HG03457 (cell line): ENCODE data around the gene RAD51B.
"Not testable (repeated sequence)": the region's sequence is repeated elsewhere in the genome, so short reads cannot be mapped to it uniquely, and the experiment has no call there.

Experiments used
- ATAC-seq: cut with Tn5 transposase; IDR thresholded peaks from one replicate; pipeline ENCODE4 v1.9.1; 2021; ENCODE audit warnings: moderate number of reproducible peaks; ENCODE audit not compliant: unreplicated experiment

The RAD51B gene

GRCh38 chr14:68016255-68016914, 196.8 kb downstream of the RAD51B start:
- ATAC-seq: no peak

- ATAC-seq: no peak
Observed at GRCh38 chr14:68018598-68018997, 199.0 kb downstream of the RAD51B start.

- no peak for ATAC-seq
Observed at GRCh38 chr14:68020493-68020892, 200.9 kb downstream of the RAD51B start.

GRCh38 chr14:68020999-68021663, 201.6 kb downstream of the RAD51B start:
- no peak for ATAC-seq

- no peak for ATAC-seq
Observed at GRCh38 chr14:68027276-68027675, 207.7 kb downstream of the RAD51B start.

- no peak for ATAC-seq
Observed at GRCh38 chr14:68028075-68028474, 208.5 kb downstream of the RAD51B start.

GRCh38 chr14:68031011-68031410, 211.4 kb downstream of the RAD51B start:
- ATAC-seq: not testable (repeated sequence)

- ATAC-seq: no peak
Observed at GRCh38 chr14:68032154-68032553, 212.6 kb downstream of the RAD51B start.

GRCh38 chr14:68033336-68033932, 213.9 kb downstream of the RAD51B start:
- no peak for ATAC-seq

GRCh38 chr14:68034896-68035295, 215.3 kb downstream of the RAD51B start:
- ATAC-seq: no peak

GRCh38 chr14:68036202-68036601, 216.6 kb downstream of the RAD51B start:
- ATAC-seq: no peak

- no peak for ATAC-seq
Observed at GRCh38 chr14:68039593-68039992, 220.0 kb downstream of the RAD51B start.

- ATAC-seq: no peak
Observed at GRCh38 chr14:68040633-68041369, 221.2 kb downstream of the RAD51B start.

GRCh38 chr14:68041876-68042354, 222.3 kb downstream of the RAD51B start:
- no peak for ATAC-seq

- ATAC-seq: no peak
Observed at GRCh38 chr14:68042586-68043210, 223.1 kb downstream of the RAD51B start.

GRCh38 chr14:68043752-68044151, 224.2 kb downstream of the RAD51B start:
- no peak for ATAC-seq

GRCh38 chr14:68047906-68048305, 228.3 kb downstream of the RAD51B start:
- ATAC-seq: no peak

GRCh38 chr14:68048815-68049214, 229.2 kb downstream of the RAD51B start:
- ATAC-seq: not testable (repeated sequence)

GRCh38 chr14:68050177-68050576, 230.6 kb downstream of the RAD51B start:
- no peak for ATAC-seq

- no peak for ATAC-seq
Observed at GRCh38 chr14:68051146-68051545, 231.6 kb downstream of the RAD51B start.

GRCh38 chr14:68060198-68060597, 240.6 kb downstream of the RAD51B start:
- no peak for ATAC-seq
